Astrocyte of the cerebellum (primary cell): ENCODE measurements around the gene VPS13C.

ENCODE experiments used
- DNase-seq: peaks from one replicate; pipeline ENCODE4 v3.0.0-alpha.2; 2011; ENCODE audit warnings: low read depth
- H3K4me3 ChIP-seq: 2 replicates; pipeline ENCODE4 v1.5.1; 2011; ENCODE audit warnings: mild to moderate bottlenecking, low read depth, low read length, moderate library complexity
- in situ Hi-C: cut with HindIII; loops from 2 replicates; pipeline ENCODE4 v1.10.0; 2017; ENCODE audit warnings: low sequenced_read_pairs
- TF ChIP-seq, protein P1 (sequence below): IDR thresholded peaks from 2 replicates; pipeline ENCODE4 v1.5.1; 2012; ENCODE audit warnings: low read length, low read depth, moderate library complexity, mild to moderate bottlenecking; ENCODE audit errors: missing control alignments

Gene VPS13C

DNA sequence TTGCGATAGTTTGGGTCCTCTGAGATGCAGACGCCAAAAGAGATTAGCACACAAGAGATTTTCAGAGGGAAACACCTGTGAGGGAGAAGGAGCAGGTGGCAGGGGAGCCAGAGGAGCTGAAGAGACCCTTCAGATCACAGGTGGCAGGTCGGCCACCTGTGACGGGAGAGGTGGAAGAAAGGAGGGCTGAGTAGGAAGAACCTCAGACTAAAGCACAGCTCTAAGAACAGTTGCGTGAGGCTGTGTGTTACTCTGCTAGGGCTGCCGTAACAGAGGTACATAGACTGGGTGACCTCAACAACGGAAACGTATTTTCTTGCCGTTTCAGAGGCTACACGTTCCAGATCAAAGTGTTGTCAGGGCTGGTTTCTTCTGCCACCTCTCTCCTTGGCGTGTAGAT is 45.0 kb upstream of the VPS13C start:
- no peak overlapping the region for H3K4me3 ChIP-seq
- in situ Hi-C loops = no loop called here
- TF ChIP-seq, protein P1, sequence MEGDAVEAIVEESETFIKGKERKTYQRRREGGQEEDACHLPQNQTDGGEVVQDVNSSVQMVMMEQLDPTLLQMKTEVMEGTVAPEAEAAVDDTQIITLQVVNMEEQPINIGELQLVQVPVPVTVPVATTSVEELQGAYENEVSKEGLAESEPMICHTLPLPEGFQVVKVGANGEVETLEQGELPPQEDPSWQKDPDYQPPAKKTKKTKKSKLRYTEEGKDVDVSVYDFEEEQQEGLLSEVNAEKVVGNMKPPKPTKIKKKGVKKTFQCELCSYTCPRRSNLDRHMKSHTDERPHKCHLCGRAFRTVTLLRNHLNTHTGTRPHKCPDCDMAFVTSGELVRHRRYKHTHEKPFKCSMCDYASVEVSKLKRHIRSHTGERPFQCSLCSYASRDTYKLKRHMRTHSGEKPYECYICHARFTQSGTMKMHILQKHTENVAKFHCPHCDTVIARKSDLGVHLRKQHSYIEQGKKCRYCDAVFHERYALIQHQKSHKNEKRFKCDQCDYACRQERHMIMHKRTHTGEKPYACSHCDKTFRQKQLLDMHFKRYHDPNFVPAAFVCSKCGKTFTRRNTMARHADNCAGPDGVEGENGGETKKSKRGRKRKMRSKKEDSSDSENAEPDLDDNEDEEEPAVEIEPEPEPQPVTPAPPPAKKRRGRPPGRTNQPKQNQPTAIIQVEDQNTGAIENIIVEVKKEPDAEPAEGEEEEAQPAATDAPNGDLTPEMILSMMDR = no peak
- DNase-seq = no peak

DNA sequence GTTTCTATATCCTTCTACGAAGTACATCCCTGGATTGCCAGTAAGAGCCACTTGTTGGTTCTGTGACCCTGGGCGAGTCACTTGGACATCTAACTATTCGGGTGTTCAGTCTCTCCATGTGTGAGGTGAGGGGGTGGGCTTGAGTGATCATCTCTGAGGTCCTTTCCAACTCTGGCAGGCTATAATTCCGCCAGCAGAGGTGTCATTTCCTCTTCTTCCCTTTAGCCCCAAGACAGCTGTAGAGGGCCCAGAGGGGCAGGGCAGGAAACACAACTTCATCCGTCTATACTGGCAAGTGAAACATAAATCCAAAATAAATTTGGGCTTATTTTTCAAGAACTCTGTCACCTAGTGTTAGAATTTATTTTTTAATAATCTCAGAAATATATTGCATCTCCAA is 44.6 kb upstream of the VPS13C start:
- H3K4me3 ChIP-seq = no peak overlapping the region
- TF ChIP-seq, protein P1 = no peak
- DNase-seq = no peak
- in situ Hi-C loops = no loop called here

DNA sequence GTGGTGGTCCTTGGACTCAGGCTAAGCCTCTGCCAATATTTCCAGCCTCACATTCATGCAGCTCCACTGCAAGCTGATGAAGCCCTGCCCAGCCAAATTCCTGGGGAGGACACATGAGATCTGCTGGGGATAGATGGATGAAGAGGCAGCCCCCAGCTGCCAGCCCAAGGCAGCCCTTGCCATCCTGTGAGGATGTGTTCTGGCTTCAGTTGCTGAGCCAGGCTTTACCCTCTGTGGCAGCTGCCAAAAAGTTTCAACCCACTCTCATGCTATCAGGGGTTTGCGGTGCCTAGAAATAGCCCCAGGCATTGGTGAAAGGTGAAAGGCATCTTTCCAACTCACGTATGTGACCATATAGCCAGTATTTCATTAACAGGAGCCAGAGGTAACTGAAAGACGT is 44.2 kb upstream of the VPS13C start:
- no peak for DNase-seq
- TF ChIP-seq, protein P1 = no peak
- H3K4me3 ChIP-seq = no peak overlapping the region
- in situ Hi-C loops = no loop called here

DNA sequence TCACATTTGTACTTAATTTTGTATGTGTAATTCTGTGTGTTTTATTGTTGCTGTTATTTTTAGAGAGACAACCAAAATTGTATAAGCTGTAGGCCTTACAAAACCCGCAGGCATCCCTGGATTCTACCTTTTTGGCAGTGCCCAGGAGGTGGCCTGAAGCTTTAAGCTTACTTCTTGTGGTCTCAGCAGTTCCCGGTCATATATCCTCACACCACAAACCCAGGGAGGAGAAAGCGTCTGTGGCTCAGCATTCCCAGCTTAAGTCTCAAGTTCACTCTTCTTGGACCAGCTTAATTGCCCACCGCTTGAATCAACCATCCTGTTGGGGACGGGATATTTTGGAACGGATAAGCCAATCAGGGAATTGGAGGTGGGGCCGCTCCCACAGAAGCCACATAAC is 43.2 kb upstream of the VPS13C start:
- in situ Hi-C loops = no loop called here
- no peak for DNase-seq
- TF ChIP-seq, protein P1 = no peak
- no peak overlapping the region for H3K4me3 ChIP-seq

DNA sequence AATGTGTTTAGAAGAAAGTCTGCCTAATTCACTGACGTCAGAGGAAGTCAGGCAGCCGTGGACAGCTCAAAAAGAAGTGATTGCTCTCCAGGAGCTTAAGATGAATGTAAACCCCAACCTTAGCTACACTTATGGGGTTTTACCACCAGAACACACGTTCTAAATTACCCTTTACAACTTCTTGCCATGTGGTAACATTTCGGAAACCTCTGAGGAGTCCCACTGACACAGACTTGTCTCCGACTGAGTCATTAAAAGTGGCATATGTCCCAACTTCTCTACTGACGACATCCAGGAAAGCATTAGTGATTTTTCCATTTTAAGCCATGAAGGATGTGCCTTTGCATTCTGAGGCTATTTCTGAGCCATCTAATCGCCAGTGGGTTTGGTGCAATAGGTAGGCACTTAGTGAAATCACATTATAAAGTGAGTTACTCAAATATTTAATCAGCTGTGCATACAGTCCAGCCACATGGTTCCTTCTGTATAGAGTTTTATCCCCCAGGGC is 38.9 kb upstream of the VPS13C start:
- TF ChIP-seq, protein P1 = no peak
- DNase-seq = no peak
- H3K4me3 ChIP-seq = no peak overlapping the region
- in situ Hi-C loops = no loop called here

DNA sequence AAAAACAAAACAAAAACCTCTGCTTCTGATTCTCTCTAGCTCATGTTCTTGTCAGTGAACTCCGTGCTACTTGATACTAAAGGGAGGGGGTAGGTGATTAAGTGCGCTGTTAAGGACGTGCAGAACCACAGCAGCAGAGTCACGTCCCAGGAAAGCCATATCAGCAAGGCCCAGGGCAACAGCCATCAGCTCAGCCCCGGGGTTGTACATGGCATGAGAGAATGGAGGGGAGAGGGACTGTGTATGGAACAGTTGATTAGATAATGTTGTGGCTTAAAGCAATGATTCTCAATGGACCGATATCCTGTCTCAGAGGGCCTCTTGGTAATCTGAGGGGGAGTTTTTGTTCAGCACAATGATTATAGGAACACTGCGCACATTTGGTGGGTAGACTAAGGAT is 34.1 kb upstream of the VPS13C start:
- in situ Hi-C loops = no loop called here
- H3K4me3 ChIP-seq = no peak overlapping the region
- TF ChIP-seq, protein P1 = no peak
- DNase-seq = no peak

DNA sequence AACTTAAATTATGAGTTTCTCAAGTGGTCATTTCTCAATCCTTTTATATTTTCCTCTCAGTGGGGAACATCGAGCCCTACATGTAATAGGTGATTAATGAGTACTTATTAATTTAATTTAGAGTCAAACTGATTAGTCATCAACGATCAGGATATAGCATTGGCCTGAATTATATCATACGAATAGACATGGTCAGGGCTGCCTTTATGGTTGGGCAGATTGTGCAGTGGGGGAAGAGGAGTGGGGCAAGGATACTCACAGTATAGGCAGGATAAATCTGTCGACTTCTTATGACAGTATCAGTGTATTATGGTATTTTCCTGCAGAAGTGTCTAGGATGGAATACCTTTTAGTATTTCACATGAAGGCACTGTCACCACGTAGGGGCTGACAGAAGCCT is 33.6 kb upstream of the VPS13C start:
- no peak for DNase-seq
- in situ Hi-C loops = no loop called here
- no peak overlapping the region for H3K4me3 ChIP-seq
- TF ChIP-seq, protein P1 = no peak
